Measurements from ENCODE around the gene ARMC7. TPM values are rescaled to one million over a fixed set of nuclear protein-coding genes. Genes with fewer than 3 reads are reported as not detected.

The ARMC7 gene
- total and polyA plus RNA-seq, 2 of the 13 experiments (the other 11 are each of a cell fraction or from before 2014, with no cell fraction given), result 3.9 to 4.2 TPM

DNA sequence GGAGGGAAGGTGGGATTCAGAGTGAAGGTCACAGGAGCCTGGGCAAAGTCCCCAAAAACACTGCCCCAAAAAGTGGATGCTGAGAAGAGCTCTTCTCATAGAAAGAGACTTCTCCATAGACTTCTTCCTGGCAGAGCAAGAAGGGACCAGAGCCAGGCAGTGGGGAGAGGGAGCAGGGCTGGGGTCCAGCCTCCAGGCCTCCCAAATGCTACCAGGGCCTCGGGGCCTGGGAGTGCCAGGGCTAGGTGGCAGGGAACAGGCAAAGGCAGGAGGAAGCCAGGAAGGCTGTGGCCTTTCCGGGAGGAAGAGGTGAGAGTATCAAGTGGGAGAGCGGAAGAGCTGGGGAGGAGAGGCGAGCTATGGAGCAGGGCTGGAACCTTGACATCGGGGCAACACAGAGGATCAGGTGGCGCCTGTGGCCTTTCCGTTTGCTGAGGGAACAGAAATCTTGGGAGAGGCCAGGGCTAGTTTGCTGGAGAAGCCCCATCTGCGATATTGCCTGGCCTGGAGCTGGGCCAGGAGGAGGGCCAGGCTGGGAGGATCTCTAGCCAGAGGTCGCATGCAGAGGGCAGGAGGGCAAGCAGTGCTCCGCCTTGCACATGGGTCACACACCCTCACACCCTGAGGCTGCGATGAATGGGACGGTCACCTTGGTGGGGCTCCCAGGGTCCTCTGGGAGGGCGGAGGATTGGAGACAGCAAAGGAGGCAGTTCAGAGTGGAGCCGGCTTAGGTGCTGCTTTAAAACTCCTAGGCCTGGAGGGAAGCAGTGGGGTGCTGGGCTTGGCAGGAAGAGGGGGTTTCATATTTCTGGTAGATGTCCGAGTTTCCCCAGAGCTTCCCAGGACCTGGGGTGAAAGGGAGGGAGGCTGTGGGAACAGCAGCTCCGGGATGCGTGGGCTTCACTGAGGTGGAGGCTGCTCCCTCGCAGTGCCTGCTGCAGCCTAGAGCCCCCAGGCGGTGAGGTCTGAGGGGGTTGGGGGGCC is 18.6 kb upstream of the ARMC7 start (continued):
- TF ChIP-seq EED (CRISPR knock-in tag; IDR thresholded peaks at IDR 0.05) (no peak), SRSF4 (IDR thresholded peaks at IDR 0.05; ENCODE audit: low read depth, low read length, poor library complexity, severe bottlenecking) (no peak), TAF1 (CRISPR knock-in tag; IDR thresholded peaks at IDR 0.05) (0 out of 2 replicates have a peak, but pooled peaks have one; percentile 19), ATM (IDR thresholded peaks at IDR 0.05; ENCODE audit: borderline replicate concordance) (no peak), ATF1 (CRISPR knock-in tag; IDR thresholded peaks at IDR 0.05) (no peak), KLF12 (CRISPR knock-in tag; IDR thresholded peaks at IDR 0.05; ENCODE audit: borderline replicate concordance) (no peak; the same call in 1 of the 2 replicates), PAX8 (CRISPR knock-in tag; IDR thresholded peaks at IDR 0.05; ENCODE audit: borderline replicate concordance) (0 out of 2 replicates have a peak, but pooled peaks have one; percentile 14), SKI (IDR thresholded peaks at IDR 0.05; ENCODE audit: partially characterized antibody) (no peak), ZNF562 (CRISPR knock-in tag; IDR thresholded peaks at IDR 0.05; ENCODE audit: borderline replicate concordance) (no peak), HCFC1 (IDR thresholded peaks at IDR 0.05; ENCODE audit: low read depth, low read length) (no peak), SP5 (CRISPR knock-in tag; IDR thresholded peaks at IDR 0.05; ENCODE audit: borderline replicate concordance, low read depth) (peak; percentile 100), PTBP1 (IDR thresholded peaks at IDR 0.05; ENCODE audit: low read depth, low read length, poor library complexity, severe bottlenecking) (no peak), ZNF713 (CRISPR knock-in tag; IDR thresholded peaks at IDR 0.05) (no peak), KLF11 (CRISPR knock-in tag; IDR thresholded peaks at IDR 0.05) (peak; percentile 39; the same call in 1 of the 2 replicates), KDM3A (CRISPR knock-in tag; IDR thresholded peaks at IDR 0.05; ENCODE audit: low read depth) (peak; percentile 93), ZNF841 (CRISPR knock-in tag; IDR thresholded peaks at IDR 0.05; ENCODE audit: borderline replicate concordance) (no peak), ZNF510 (CRISPR knock-in tag; IDR thresholded peaks at IDR 0.05; ENCODE audit: low read depth) (no peak), ZNF225 (CRISPR knock-in tag; IDR thresholded peaks at IDR 0.05) (peak; percentile 50; the same call in 1 of the 2 replicates), ZNF160 (CRISPR knock-in tag; IDR thresholded peaks at IDR 0.05) (no peak), ZNF883 (CRISPR knock-in tag; IDR thresholded peaks at IDR 0.05; ENCODE audit: not compliant biosample characterization) (no peak), ZNF484 (CRISPR knock-in tag; IDR thresholded peaks at IDR 0.05; ENCODE audit: borderline replicate concordance, low read depth) (no peak), ZNF251 (CRISPR knock-in tag; IDR thresholded peaks at IDR 0.05) (no peak), ARNT2 (CRISPR knock-in tag; IDR thresholded peaks at IDR 0.05; ENCODE audit: low read depth) (no peak), ZNF766 (CRISPR knock-in tag; IDR thresholded peaks at IDR 0.05; ENCODE audit: borderline replicate concordance) (no peak)
- TF ChIP-seq, protein P1, sequence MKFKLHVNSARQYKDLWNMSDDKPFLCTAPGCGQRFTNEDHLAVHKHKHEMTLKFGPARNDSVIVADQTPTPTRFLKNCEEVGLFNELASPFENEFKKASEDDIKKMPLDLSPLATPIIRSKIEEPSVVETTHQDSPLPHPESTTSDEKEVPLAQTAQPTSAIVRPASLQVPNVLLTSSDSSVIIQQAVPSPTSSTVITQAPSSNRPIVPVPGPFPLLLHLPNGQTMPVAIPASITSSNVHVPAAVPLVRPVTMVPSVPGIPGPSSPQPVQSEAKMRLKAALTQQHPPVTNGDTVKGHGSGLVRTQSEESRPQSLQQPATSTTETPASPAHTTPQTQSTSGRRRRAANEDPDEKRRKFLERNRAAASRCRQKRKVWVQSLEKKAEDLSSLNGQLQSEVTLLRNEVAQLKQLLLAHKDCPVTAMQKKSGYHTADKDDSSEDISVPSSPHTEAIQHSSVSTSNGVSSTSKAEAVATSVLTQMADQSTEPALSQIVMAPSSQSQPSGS (CRISPR knock-in tag; IDR thresholded peaks at IDR 0.05), result peak; percentile 68
- TF ChIP-seq, protein P2, sequence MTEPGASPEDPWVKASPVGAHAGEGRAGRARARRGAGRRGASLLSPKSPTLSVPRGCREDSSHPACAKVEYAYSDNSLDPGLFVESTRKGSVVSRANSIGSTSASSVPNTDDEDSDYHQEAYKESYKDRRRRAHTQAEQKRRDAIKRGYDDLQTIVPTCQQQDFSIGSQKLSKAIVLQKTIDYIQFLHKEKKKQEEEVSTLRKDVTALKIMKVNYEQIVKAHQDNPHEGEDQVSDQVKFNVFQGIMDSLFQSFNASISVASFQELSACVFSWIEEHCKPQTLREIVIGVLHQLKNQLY (CRISPR knock-in tag; IDR thresholded peaks at IDR 0.05), result peak; percentile 54; the same call in 1 of the 2 replicates
